HEK293 (cell line): Measurements from ENCODE around the gene GSG1.

Experiments
- SP2 ChIP-seq: fragments of 450-650 bp; formaldehyde crosslinking; IDR thresholded peaks from 2 replicates; pipeline ENCODE4 v1.5.1; 2016; ENCODE audit warnings: missing biosample characterization, missing genetic modification characterization
- ZNF10 ChIP-seq: fragments of 450-650 bp; formaldehyde crosslinking; IDR thresholded peaks from 2 replicates; pipeline ENCODE4 v1.5.1; 2017; ENCODE audit warnings: missing biosample characterization, missing genetic modification characterization
- ZNF174 ChIP-seq: fragments of 450-650 bp; formaldehyde crosslinking; IDR thresholded peaks from 2 replicates; pipeline ENCODE4 v1.5.0; 2017; ENCODE audit warnings: missing biosample characterization, mild to moderate bottlenecking, missing genetic modification characterization
- ZNF23 ChIP-seq: fragments of 450-650 bp; formaldehyde crosslinking; IDR thresholded peaks from 2 replicates; pipeline ENCODE4 v1.5.1; 2016; ENCODE audit warnings: missing biosample characterization, missing genetic modification characterization, borderline replicate concordance
- ZNF274 ChIP-seq, 2 experiments: fragments of 200-500 bp in 1 of 2; fragments of 450-650 bp in 1 of 2; sonication (Bioruptor generic) in 1 of 2; formaldehyde crosslinking in 1 of 2; IDR thresholded peaks; 2 replicates each; pipeline versions ENCODE4 v1.5.1 to v1.6.1; 2014 to 2016; ENCODE audit warnings: borderline replicate concordance in 1 of 2, inconsistent platforms in 1 of 2, low read length in 1 of 2, missing biosample characterization in 1 of 2, missing genetic modification characterization in 1 of 2
- ZNF391 ChIP-seq: fragments of 450-650 bp; formaldehyde crosslinking; IDR thresholded peaks from 2 replicates; pipeline ENCODE4 v1.5.1; 2016; ENCODE audit warnings: low read depth, missing biosample characterization, missing genetic modification characterization, borderline replicate concordance
- ZNF654 ChIP-seq: fragments of 450-650 bp; formaldehyde crosslinking; IDR thresholded peaks from 2 replicates; pipeline ENCODE4 v1.5.1; 2016; ENCODE audit warnings: low read depth, missing biosample characterization, missing genetic modification characterization
- ZNF660 ChIP-seq: fragments of 450-650 bp; IDR thresholded peaks from 2 replicates; pipeline ENCODE4 v1.5.1; 2018; ENCODE audit warnings: missing biosample characterization, mild to moderate bottlenecking, missing genetic modification characterization
- ZNF701 ChIP-seq: fragments of 450-650 bp; formaldehyde crosslinking; IDR thresholded peaks from 2 replicates; pipeline ENCODE4 v1.5.1; 2016; ENCODE audit warnings: missing biosample characterization, missing genetic modification characterization
- TF ChIP-seq, protein P1 (sequence below): fragments of 450-650 bp; formaldehyde crosslinking; IDR thresholded peaks from 2 replicates; pipeline ENCODE4 v1.5.1; 2016; ENCODE audit warnings: missing biosample characterization, missing genetic modification characterization
- TF ChIP-seq, protein P2 (sequence below): fragments of 450-650 bp; formaldehyde crosslinking; IDR thresholded peaks from 2 replicates; pipeline ENCODE4 v1.5.1; 2016; ENCODE audit warnings: missing biosample characterization, missing genetic modification characterization
- TF ChIP-seq, protein P3 (sequence below): fragments of 450-650 bp; formaldehyde crosslinking; IDR thresholded peaks from 2 replicates; pipeline ENCODE4 v1.5.1; 2016; ENCODE audit warnings: missing biosample characterization, missing genetic modification characterization
- TF ChIP-seq, protein P4 (sequence below): fragments of 450-650 bp; formaldehyde crosslinking; IDR thresholded peaks from 2 replicates; pipeline ENCODE4 v1.5.1; 2017; ENCODE audit warnings: missing biosample characterization, mild to moderate bottlenecking, missing genetic modification characterization, moderate library complexity
- TF ChIP-seq, protein P5 (sequence below): fragments of 450-650 bp; formaldehyde crosslinking; IDR thresholded peaks from 2 replicates; pipeline ENCODE4 v1.5.1; 2016; ENCODE audit warnings: missing biosample characterization, missing genetic modification characterization, low read depth

DNA sequence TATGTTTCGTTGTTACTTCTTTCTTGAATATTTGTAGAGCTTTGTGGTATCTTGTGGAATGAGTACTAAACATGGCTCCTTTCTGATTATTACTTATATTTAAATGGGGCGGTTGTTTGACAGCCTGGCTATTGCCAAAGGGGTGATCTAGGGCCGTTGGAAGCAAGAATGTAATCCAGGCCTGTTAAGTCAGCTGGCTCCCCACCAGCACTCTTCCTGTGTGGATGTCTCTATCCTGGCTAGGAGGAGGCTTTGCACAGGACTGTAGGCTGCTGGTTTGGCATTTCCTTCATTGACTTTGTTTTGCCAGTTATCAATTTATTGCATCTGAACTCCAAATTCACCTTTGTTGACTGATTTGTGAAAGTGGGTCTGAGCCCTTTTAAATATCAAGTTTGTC is 53.7 kb downstream of the GSG1 start:
- TF ChIP-seq, protein P1, sequence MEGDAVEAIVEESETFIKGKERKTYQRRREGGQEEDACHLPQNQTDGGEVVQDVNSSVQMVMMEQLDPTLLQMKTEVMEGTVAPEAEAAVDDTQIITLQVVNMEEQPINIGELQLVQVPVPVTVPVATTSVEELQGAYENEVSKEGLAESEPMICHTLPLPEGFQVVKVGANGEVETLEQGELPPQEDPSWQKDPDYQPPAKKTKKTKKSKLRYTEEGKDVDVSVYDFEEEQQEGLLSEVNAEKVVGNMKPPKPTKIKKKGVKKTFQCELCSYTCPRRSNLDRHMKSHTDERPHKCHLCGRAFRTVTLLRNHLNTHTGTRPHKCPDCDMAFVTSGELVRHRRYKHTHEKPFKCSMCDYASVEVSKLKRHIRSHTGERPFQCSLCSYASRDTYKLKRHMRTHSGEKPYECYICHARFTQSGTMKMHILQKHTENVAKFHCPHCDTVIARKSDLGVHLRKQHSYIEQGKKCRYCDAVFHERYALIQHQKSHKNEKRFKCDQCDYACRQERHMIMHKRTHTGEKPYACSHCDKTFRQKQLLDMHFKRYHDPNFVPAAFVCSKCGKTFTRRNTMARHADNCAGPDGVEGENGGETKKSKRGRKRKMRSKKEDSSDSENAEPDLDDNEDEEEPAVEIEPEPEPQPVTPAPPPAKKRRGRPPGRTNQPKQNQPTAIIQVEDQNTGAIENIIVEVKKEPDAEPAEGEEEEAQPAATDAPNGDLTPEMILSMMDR: no peak
- TF ChIP-seq, protein P2, sequence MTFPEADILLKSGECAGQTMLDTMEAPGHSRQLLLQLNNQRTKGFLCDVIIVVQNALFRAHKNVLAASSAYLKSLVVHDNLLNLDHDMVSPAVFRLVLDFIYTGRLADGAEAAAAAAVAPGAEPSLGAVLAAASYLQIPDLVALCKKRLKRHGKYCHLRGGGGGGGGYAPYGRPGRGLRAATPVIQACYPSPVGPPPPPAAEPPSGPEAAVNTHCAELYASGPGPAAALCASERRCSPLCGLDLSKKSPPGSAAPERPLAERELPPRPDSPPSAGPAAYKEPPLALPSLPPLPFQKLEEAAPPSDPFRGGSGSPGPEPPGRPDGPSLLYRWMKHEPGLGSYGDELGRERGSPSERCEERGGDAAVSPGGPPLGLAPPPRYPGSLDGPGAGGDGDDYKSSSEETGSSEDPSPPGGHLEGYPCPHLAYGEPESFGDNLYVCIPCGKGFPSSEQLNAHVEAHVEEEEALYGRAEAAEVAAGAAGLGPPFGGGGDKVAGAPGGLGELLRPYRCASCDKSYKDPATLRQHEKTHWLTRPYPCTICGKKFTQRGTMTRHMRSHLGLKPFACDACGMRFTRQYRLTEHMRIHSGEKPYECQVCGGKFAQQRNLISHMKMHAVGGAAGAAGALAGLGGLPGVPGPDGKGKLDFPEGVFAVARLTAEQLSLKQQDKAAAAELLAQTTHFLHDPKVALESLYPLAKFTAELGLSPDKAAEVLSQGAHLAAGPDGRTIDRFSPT: no peak
- TF ChIP-seq ZNF654 (tag by site-specific recombination) (no peak), ZNF174 (tag by site-specific recombination) (no peak), SP2 (tag by site-specific recombination) (no peak), ZNF660 (tag by site-specific recombination) (no peak), ZNF274 (IDR thresholded peaks at IDR 0.05; ENCODE audit: low read length) (no peak), ZNF274 (tag by site-specific recombination; IDR thresholded peaks at IDR 0.05; ENCODE audit: borderline replicate concordance) (no peak), ZNF701 (tag by site-specific recombination) (no peak), ZNF23 (tag by site-specific recombination) (no peak), ZNF10 (no peak), ZNF391 (tag by site-specific recombination) (no peak)
- TF ChIP-seq, protein P3, sequence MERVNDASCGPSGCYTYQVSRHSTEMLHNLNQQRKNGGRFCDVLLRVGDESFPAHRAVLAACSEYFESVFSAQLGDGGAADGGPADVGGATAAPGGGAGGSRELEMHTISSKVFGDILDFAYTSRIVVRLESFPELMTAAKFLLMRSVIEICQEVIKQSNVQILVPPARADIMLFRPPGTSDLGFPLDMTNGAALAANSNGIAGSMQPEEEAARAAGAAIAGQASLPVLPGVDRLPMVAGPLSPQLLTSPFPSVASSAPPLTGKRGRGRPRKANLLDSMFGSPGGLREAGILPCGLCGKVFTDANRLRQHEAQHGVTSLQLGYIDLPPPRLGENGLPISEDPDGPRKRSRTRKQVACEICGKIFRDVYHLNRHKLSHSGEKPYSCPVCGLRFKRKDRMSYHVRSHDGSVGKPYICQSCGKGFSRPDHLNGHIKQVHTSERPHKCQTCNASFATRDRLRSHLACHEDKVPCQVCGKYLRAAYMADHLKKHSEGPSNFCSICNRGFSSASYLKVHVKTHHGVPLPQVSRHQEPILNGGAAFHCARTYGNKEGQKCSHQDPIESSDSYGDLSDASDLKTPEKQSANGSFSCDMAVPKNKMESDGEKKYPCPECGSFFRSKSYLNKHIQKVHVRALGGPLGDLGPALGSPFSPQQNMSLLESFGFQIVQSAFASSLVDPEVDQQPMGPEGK (tag by site-specific recombination): no peak
- TF ChIP-seq, protein P4, sequence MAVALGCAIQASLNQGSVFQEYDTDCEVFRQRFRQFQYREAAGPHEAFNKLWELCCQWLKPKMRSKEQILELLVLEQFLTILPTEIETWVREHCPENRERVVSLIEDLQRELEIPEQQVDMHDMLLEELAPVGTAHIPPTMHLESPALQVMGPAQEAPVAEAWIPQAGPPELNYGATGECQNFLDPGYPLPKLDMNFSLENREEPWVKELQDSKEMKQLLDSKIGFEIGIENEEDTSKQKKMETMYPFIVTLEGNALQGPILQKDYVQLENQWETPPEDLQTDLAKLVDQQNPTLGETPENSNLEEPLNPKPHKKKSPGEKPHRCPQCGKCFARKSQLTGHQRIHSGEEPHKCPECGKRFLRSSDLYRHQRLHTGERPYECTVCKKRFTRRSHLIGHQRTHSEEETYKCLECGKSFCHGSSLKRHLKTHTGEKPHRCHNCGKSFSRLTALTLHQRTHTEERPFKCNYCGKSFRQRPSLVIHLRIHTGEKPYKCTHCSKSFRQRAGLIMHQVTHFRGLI (tag by site-specific recombination): no peak
- TF ChIP-seq, protein P5, sequence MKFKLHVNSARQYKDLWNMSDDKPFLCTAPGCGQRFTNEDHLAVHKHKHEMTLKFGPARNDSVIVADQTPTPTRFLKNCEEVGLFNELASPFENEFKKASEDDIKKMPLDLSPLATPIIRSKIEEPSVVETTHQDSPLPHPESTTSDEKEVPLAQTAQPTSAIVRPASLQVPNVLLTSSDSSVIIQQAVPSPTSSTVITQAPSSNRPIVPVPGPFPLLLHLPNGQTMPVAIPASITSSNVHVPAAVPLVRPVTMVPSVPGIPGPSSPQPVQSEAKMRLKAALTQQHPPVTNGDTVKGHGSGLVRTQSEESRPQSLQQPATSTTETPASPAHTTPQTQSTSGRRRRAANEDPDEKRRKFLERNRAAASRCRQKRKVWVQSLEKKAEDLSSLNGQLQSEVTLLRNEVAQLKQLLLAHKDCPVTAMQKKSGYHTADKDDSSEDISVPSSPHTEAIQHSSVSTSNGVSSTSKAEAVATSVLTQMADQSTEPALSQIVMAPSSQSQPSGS: no peak
